C4-2B (cell line): ENCODE measurements around the gene TBXT.

ENCODE experiments used
- CTCF ChIP-seq: fragments of 450-650 bp; conservative IDR thresholded peaks from 2 replicates; pipeline ENCODE4 v1.5.1; 2017; ENCODE audit warnings: mild to moderate bottlenecking
- ZFX ChIP-seq: fragments of 450-650 bp; IDR thresholded peaks from 2 replicates; pipeline ENCODE4 v1.6.1; 2017

- TF ChIP-seq CTCF (no peak), ZFX (no peak)
Observed at GRCh38 chr6:166152660-166153059, 15.0 kb downstream of the TBXT start.
